ENCODE measurements around the gene RNF13. TPM values are rescaled to one million over a fixed set of nuclear protein-coding genes. Genes with fewer than 3 reads are reported as not detected.

Gene RNF13
- total RNA-seq, 1 experiment from 2014 or later, result 108 TPM

- Mint-ChIP-seq H3K27me3 (ENCODE audit: unreplicated experiment) (no peaks in the 10 kb centered on the region), H3K36me3 (ENCODE audit: insufficient read depth, unreplicated experiment) (no peaks in the 10 kb centered on the region), H3K27ac (ENCODE audit: unreplicated experiment) (no peak overlapping the region), H3K4me3 (ENCODE audit: low read depth, unreplicated experiment) (no peak overlapping the region), H3K4me1 (ENCODE audit: low read depth, unreplicated experiment) (peaks cover 31% of the 10 kb centered on the region), H3K9me3 (ENCODE audit: low read depth, unreplicated experiment) (no peaks in the 10 kb centered on the region)
- CTCF ChIA-PET, result no interaction called here
- no peak for DNase-seq
- BruUV-seq (replicated peaks), result no TSS peak
- intact Hi-C loops (cut with micrococcal nuclease; ENCODE audit: unreplicated experiment), result loop anchor here (10.0 kb wide), 1 partner anchor 523 kb away; no protein-coding TSS in a partner anchor
- TF ChIP-seq CTCF (IDR thresholded peaks at IDR 0.05; ENCODE audit: unreplicated experiment), result no peak
These were observed 78.6 kb downstream of the RNF13 start for GRCh38 chr3:149891621-149892020.

GRCh38 chr3:149892371-149892770 is 79.4 kb downstream of the RNF13 start:
- Mint-ChIP-seq H3K27ac (ENCODE audit: unreplicated experiment) (no peak overlapping the region), H3K27me3 (ENCODE audit: unreplicated experiment) (no peaks in the 10 kb centered on the region), H3K4me3 (ENCODE audit: low read depth, unreplicated experiment) (no peak overlapping the region), H3K9me3 (ENCODE audit: low read depth, unreplicated experiment) (no peaks in the 10 kb centered on the region), H3K4me1 (ENCODE audit: low read depth, unreplicated experiment) (peaks cover 35% of the 10 kb centered on the region), H3K36me3 (ENCODE audit: insufficient read depth, unreplicated experiment) (peaks cover 3% of the 10 kb centered on the region)
- intact Hi-C loops (cut with micrococcal nuclease; ENCODE audit: unreplicated experiment), result loop anchor here (10.0 kb wide), 1 partner anchor 522 kb away; no protein-coding TSS in a partner anchor
- BruUV-seq (replicated peaks), result no TSS peak
- no peak for TF ChIP-seq CTCF (IDR thresholded peaks at IDR 0.05; ENCODE audit: unreplicated experiment)
- CTCF ChIA-PET, result interaction anchor here (0.7 kb wide), 1 partner anchor 13 kb away, joined by 3 read pairs; no protein-coding TSS in a partner anchor
- DNase-seq, result no peak

- intact Hi-C loops (cut with micrococcal nuclease; ENCODE audit: unreplicated experiment), result loop anchor here (10.0 kb wide), 1 partner anchor 521 kb away; no protein-coding TSS in a partner anchor
- Mint-ChIP-seq H3K4me1 (ENCODE audit: low read depth, unreplicated experiment) (peaks cover 53% of the 10 kb centered on the region), H3K9me3 (ENCODE audit: low read depth, unreplicated experiment) (no peaks in the 10 kb centered on the region)
These were observed 81.2 kb downstream of the RNF13 start for GRCh38 chr3:149894205-149894604.

GRCh38 chr3:149895339-149895738 is 82.3 kb downstream of the RNF13 start:
- H3K9me3 Mint-ChIP-seq (ENCODE audit: low read depth, unreplicated experiment), result no peaks in the 10 kb centered on the region
- H3K36me3 Mint-ChIP-seq (ENCODE audit: insufficient read depth, unreplicated experiment), result peaks cover 6% of the 10 kb centered on the region
- no peaks in the 10 kb centered on the region for H3K27me3 Mint-ChIP-seq (ENCODE audit: unreplicated experiment)
- H3K4me1 Mint-ChIP-seq (ENCODE audit: low read depth, unreplicated experiment), result peaks cover 51% of the 10 kb centered on the region
- intact Hi-C loops (cut with micrococcal nuclease; ENCODE audit: unreplicated experiment), result loop anchor here (10.0 kb wide), 1 partner anchor 519 kb away; no protein-coding TSS in a partner anchor
- no peak overlapping the region for H3K4me3 Mint-ChIP-seq (ENCODE audit: low read depth, unreplicated experiment)
- no peak for TF ChIP-seq CTCF (IDR thresholded peaks at IDR 0.05; ENCODE audit: unreplicated experiment)
- peak overlapping the region; percentile 43 for H3K27ac Mint-ChIP-seq (ENCODE audit: unreplicated experiment)
- CTCF ChIA-PET, result interaction anchor here (0.7 to 1.5 kb wide), 2 partner anchors 15 to 85 kb away, joined by 4 to 7 read pairs; no protein-coding TSS in a partner anchor
- no TSS peak for BruUV-seq (replicated peaks)
- no peak for DNase-seq

More at GRCh38 chr3:149894205-149894604, 81.2 kb downstream of the RNF13 start:
- DNase-seq, result no peak
- H3K4me3 Mint-ChIP-seq (ENCODE audit: low read depth, unreplicated experiment), result no peak overlapping the region
- no peak for TF ChIP-seq CTCF (IDR thresholded peaks at IDR 0.05; ENCODE audit: unreplicated experiment)
- H3K27ac Mint-ChIP-seq (ENCODE audit: unreplicated experiment), result peak overlapping the region; percentile 45
- H3K36me3 Mint-ChIP-seq (ENCODE audit: insufficient read depth, unreplicated experiment), result peaks cover 6% of the 10 kb centered on the region
- CTCF ChIA-PET, result no interaction called here
- H3K27me3 Mint-ChIP-seq (ENCODE audit: unreplicated experiment), result no peaks in the 10 kb centered on the region
- BruUV-seq (replicated peaks), result no TSS peak
